ENCODE data around the gene HSPG2. TPM values are rescaled to one million over a fixed set of nuclear protein-coding genes. Genes with fewer than 3 reads are reported as not detected.

The HSPG2 gene
- total and polyA plus RNA-seq, 2 donors (not counting 1 experiment from before 2014, with no cell fraction given): 2.0 to 4.5 TPM

- DNase-seq (no peak), ATAC-seq (ENCODE audit: low read depth) (no peak)
- H3K4me1 ChIP-seq (ENCODE audit: control insufficient read depth in 2 of 2, insufficient read depth in 2 of 2, low read length in 2 of 2): peaks cover 0 to 10% of the 10 kb centered on the region in 2 donors
- peaks cover 0 to 10% (median 0%) of the 10 kb centered on the region in 4 experiments for H3K27me3 ChIP-seq (replicated peaks in 1 of 4; ENCODE audit: control extremely low read depth in 1 of 4, control insufficient read depth in 3 of 4, insufficient read depth in 4 of 4, low read length in 3 of 4)
- no peak overlapping the region for H3K27ac Mint-ChIP-seq
- intact Hi-C loops (cut with micrococcal nuclease): loop anchor here (5.0 to 10.0 kb wide), 2 partner anchors 304 to 707 kb away; no protein-coding TSS in a partner anchor
- H3K36me3 ChIP-seq (replicated peaks in 1 of 2; ENCODE audit: control extremely low read depth in 1 of 2, control insufficient read depth in 1 of 2, extremely low read depth in 1 of 2, insufficient read depth in 2 of 2, low read length in 1 of 2): no peaks in the 10 kb centered on the region
- no peak overlapping the region for H3K4me2 ChIP-seq (replicated peaks; ENCODE audit: low read depth, low read length, poor library complexity, severe bottlenecking)
- ChIA-PET CTCF (interaction anchor here (0.9 to 1.1 kb wide), 3 partner anchors 260 to 452 kb away, joined by 3 read pairs; partner anchors contain the start of gene ALPL), POLR2A (no interaction called here)
- no peaks in the 10 kb centered on the region for H3K9me3 ChIP-seq (ENCODE audit: control extremely low read depth in 1 of 3, control insufficient read depth in 2 of 3, insufficient read depth in 1 of 3, low read length in 2 of 3)
- no peak overlapping the region for H2AFZ ChIP-seq (ENCODE audit: insufficient read depth, low read depth, low read length, poor library complexity, severe bottlenecking)
- no peak overlapping the region for H3K4me3 Mint-ChIP-seq
- peaks cover 3% of the 10 kb centered on the region for H3K4me1 Mint-ChIP-seq
- WGBS (ENCODE audit: insufficient coverage): 94% methylated on average over 2 of the region's 2 CpGs
- H3K79me2 ChIP-seq (ENCODE audit: control insufficient read depth, insufficient read depth, low read length): no peaks in the 10 kb centered on the region
- H3K27ac ChIP-seq (ENCODE audit: low read length in 2 of 2): no peak overlapping the region
- H4K20me1 ChIP-seq (ENCODE audit: control insufficient read depth, insufficient read depth, low read length, poor library complexity, severe bottlenecking): no peaks in the 10 kb centered on the region
- H3K9me3 Mint-ChIP-seq (ENCODE audit: insufficient read depth): no peaks in the 10 kb centered on the region
- no peak overlapping the region for H3K9ac ChIP-seq (ENCODE audit: low read length)
- peaks cover 22% of the 10 kb centered on the region for H3K27me3 Mint-ChIP-seq
- H3K4me3 ChIP-seq (ENCODE audit: control extremely low read depth in 1 of 5, extremely low read depth in 1 of 5, insufficient read depth in 1 of 5, low read depth in 2 of 5, low read length in 4 of 5): no peak overlapping the region
- no peak for TF ChIP-seq EZH2 (IDR thresholded peaks at IDR 0.05; ENCODE audit: borderline replicate concordance, insufficient read depth, low read depth, low read length, poor library complexity, severe bottlenecking)
- TF ChIP-seq, protein P1, sequence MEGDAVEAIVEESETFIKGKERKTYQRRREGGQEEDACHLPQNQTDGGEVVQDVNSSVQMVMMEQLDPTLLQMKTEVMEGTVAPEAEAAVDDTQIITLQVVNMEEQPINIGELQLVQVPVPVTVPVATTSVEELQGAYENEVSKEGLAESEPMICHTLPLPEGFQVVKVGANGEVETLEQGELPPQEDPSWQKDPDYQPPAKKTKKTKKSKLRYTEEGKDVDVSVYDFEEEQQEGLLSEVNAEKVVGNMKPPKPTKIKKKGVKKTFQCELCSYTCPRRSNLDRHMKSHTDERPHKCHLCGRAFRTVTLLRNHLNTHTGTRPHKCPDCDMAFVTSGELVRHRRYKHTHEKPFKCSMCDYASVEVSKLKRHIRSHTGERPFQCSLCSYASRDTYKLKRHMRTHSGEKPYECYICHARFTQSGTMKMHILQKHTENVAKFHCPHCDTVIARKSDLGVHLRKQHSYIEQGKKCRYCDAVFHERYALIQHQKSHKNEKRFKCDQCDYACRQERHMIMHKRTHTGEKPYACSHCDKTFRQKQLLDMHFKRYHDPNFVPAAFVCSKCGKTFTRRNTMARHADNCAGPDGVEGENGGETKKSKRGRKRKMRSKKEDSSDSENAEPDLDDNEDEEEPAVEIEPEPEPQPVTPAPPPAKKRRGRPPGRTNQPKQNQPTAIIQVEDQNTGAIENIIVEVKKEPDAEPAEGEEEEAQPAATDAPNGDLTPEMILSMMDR (IDR thresholded peaks at IDR 0.05): no peak
Observed at GRCh38 chr1:21961337-21961736, 24.2 kb upstream of the HSPG2 start.

- H3K9me3 ChIP-seq (ENCODE audit: control extremely low read depth in 1 of 3, control insufficient read depth in 2 of 3, insufficient read depth in 1 of 3, low read length in 2 of 3): no peaks in the 10 kb centered on the region
- no peak overlapping the region for H2AFZ ChIP-seq (ENCODE audit: insufficient read depth, low read depth, low read length, poor library complexity, severe bottlenecking)
- no peaks in the 10 kb centered on the region for H3K36me3 ChIP-seq (replicated peaks in 1 of 2; ENCODE audit: control extremely low read depth in 1 of 2, control insufficient read depth in 1 of 2, extremely low read depth in 1 of 2, insufficient read depth in 2 of 2, low read length in 1 of 2)
- H3K4me3 ChIP-seq (ENCODE audit: control extremely low read depth in 1 of 5, extremely low read depth in 1 of 5, insufficient read depth in 1 of 5, low read depth in 2 of 5, low read length in 4 of 5): no peak overlapping the region
- ATAC-seq (ENCODE audit: low read depth) (no peak), DNase-seq (no peak)
- TF ChIP-seq EZH2 (IDR thresholded peaks at IDR 0.05; ENCODE audit: borderline replicate concordance, insufficient read depth, low read depth, low read length, poor library complexity, severe bottlenecking): no peak
- TF ChIP-seq, protein P1 (IDR thresholded peaks at IDR 0.05): no peak
- H3K79me2 ChIP-seq (ENCODE audit: control insufficient read depth, insufficient read depth, low read length): no peaks in the 10 kb centered on the region
- Mint-ChIP-seq H3K27me3 (peaks cover 20% of the 10 kb centered on the region), H3K4me1 (peaks cover 3% of the 10 kb centered on the region), H3K9me3 (ENCODE audit: insufficient read depth) (no peaks in the 10 kb centered on the region), H3K4me3 (no peak overlapping the region), H3K27ac (no peak overlapping the region)
- intact Hi-C loops (cut with micrococcal nuclease): no loop called here
- H3K4me1 ChIP-seq (ENCODE audit: control insufficient read depth in 2 of 2, insufficient read depth in 2 of 2, low read length in 2 of 2): peaks cover 0 to 6% of the 10 kb centered on the region in 2 donors
- no peak overlapping the region for H3K9ac ChIP-seq (ENCODE audit: low read length)
- H3K27ac ChIP-seq (ENCODE audit: low read length in 2 of 2): no peak overlapping the region
- peaks cover 0 to 10% (median 0%) of the 10 kb centered on the region in 4 experiments for H3K27me3 ChIP-seq (replicated peaks in 1 of 4; ENCODE audit: control extremely low read depth in 1 of 4, control insufficient read depth in 3 of 4, insufficient read depth in 4 of 4, low read length in 3 of 4)
- peak overlapping the region; percentile 12 for H3K4me2 ChIP-seq (replicated peaks; ENCODE audit: low read depth, low read length, poor library complexity, severe bottlenecking)
- ChIA-PET CTCF (interaction anchor here (0.6 kb wide), 1 partner anchor 691 kb away, joined by 3 read pairs; no protein-coding TSS in a partner anchor), POLR2A (interaction anchor here (0.5 to 0.6 kb wide), 2 partner anchors 69 to 1371 kb away, joined by 3 to 9 read pairs; no protein-coding TSS in a partner anchor)
- no peaks in the 10 kb centered on the region for H4K20me1 ChIP-seq (ENCODE audit: control insufficient read depth, insufficient read depth, low read length, poor library complexity, severe bottlenecking)
- 57% methylated on average over 13 of the region's 18 CpGs for WGBS (ENCODE audit: insufficient coverage)
Observed at GRCh38 chr1:21956720-21957552, 19.8 kb upstream of the HSPG2 start.

All from B cell (primary cell).